IPS-15b (cell line): ENCODE data around the gene KRTAP5-3.

ENCODE experiments used
- H3K27me3 ChIP-seq: one replicate; pipeline ENCODE4 v1.6.1; 2013; ENCODE audit warnings: low read length; ENCODE audit not compliant: control insufficient read depth, insufficient read depth
- H3K36me3 ChIP-seq: one replicate; pipeline ENCODE4 v1.6.1; 2013; ENCODE audit warnings: low read length; ENCODE audit not compliant: control insufficient read depth, insufficient read depth
- H3K4me1 ChIP-seq: one replicate; pipeline ENCODE4 v1.6.1; 2013; ENCODE audit warnings: mild to moderate bottlenecking, low read length; ENCODE audit not compliant: control insufficient read depth, insufficient read depth
- H3K4me3 ChIP-seq: one replicate; pipeline ENCODE4 v1.5.1; 2013; ENCODE audit warnings: low read depth, low read length
- H3K9ac ChIP-seq: one replicate; pipeline ENCODE4 v1.6.1; 2013; ENCODE audit warnings: low read depth, mild to moderate bottlenecking, low read length
- H3K9me3 ChIP-seq: one replicate; pipeline ENCODE4 v1.6.1; 2013; ENCODE audit warnings: mild to moderate bottlenecking, low read length; ENCODE audit not compliant: control insufficient read depth, insufficient read depth

KRTAP5-3 gene

DNA sequence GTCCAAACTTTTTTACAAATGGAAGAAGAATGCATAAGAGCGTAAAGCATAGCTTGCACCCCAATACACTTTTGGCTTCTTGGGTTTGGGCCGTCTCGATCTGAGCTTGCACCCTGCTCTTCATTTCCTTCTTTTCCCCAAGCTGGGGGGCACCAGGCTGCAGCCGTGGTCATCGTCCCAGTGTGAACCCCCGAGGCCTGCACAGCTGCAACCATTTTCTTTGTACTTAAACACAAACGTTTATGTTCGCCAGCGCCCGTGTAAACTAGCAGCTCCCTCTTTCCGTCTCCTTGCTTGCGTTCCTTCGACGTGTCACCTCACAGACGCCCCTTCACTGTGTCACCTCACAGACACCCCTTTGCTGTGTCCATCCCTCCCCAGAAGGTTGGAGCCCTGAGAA lies 31.4 kb upstream of the KRTAP5-3 start:
- Histone ChIP-seq H3K9ac (no peak overlapping the region), H3K9me3 (no peaks in the 10 kb centered on the region), H3K4me3 (no peak overlapping the region), H3K36me3 (no peaks in the 10 kb centered on the region), H3K27me3 (no peaks in the 10 kb centered on the region), H3K4me1 (no peaks in the 10 kb centered on the region)

GRCh38 chr11:1639102-1639620 lies 30.9 kb upstream of the KRTAP5-3 start:
- Histone ChIP-seq H3K27me3 (no peaks in the 10 kb centered on the region), H3K9ac (no peak overlapping the region), H3K36me3 (no peaks in the 10 kb centered on the region), H3K4me1 (no peaks in the 10 kb centered on the region), H3K4me3 (no peak overlapping the region), H3K9me3 (no peaks in the 10 kb centered on the region)

- H3K9ac ChIP-seq, result no peak overlapping the region
- no peaks in the 10 kb centered on the region for H3K36me3 ChIP-seq
- no peaks in the 10 kb centered on the region for H3K9me3 ChIP-seq
- no peaks in the 10 kb centered on the region for H3K4me1 ChIP-seq
- H3K27me3 ChIP-seq, result no peaks in the 10 kb centered on the region
- no peak overlapping the region for H3K4me3 ChIP-seq
Measured at GRCh38 chr11:1638344-1638743, 30.1 kb upstream of the KRTAP5-3 start.

- Histone ChIP-seq H3K4me3 (no peak overlapping the region), H3K36me3 (no peaks in the 10 kb centered on the region), H3K4me1 (no peaks in the 10 kb centered on the region), H3K27me3 (no peaks in the 10 kb centered on the region), H3K9ac (no peak overlapping the region), H3K9me3 (no peaks in the 10 kb centered on the region)
Measured at GRCh38 chr11:1637628-1638027, 29.4 kb upstream of the KRTAP5-3 start.

DNA sequence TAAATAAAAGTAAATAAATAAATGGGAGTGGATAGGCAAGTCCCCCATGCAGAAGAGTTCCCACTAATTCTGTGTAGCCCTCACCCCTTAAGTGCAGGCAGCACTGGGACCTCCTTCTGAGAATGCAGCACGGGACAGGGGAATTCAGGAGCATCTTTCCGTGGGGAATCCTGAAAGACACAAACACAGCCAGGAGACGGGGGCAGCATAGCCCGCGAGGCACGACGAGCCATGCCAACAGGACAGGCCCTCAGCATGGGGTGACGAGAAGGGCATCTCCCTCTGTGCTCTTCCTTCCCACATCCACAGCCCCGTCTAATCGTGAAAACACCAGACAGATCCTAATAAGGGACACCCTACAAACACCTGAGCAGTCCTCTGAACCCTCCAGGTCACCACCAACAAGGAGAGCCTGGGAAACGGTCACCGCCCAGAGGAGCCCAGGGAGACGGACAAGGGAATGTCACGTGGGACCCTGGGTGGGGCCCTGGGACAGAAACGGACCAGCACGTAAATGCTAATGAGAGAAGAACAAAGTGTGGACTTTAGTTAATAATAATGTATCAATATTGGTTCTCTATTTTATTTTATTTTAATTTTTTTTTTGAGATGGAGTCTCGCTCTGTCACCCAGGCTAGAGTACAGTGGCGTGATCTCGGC lies 28.2 kb upstream of the KRTAP5-3 start:
- no peaks in the 10 kb centered on the region for H3K36me3 ChIP-seq
- no peak overlapping the region for H3K4me3 ChIP-seq
- no peak overlapping the region for H3K9ac ChIP-seq
- no peaks in the 10 kb centered on the region for H3K4me1 ChIP-seq
- H3K27me3 ChIP-seq, result no peaks in the 10 kb centered on the region
- no peaks in the 10 kb centered on the region for H3K9me3 ChIP-seq

DNA sequence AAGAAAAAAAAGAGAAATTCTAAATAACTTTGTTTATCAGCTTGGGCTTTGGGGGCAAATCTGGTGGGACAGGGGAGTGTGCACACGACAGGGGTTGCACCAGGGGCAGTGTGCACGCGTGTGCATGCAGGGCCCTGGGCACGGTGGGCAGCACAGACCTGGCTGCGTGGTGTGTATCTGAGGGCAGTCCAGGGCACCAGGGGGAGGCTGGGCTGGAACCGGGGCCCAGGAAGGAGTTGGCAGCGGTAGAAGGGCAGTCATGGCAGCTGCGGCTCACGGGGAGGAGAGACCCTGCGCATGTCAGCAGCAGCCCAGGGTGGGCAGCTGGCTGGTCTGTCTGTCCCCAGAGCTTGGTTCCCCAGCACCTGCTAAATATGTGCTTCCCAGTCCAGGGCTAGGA lies 25.6 kb upstream of the KRTAP5-3 start:
- Histone ChIP-seq H3K27me3 (peaks cover 5% of the 10 kb centered on the region), H3K4me1 (peaks cover 3% of the 10 kb centered on the region), H3K4me3 (no peak overlapping the region), H3K9ac (no peak overlapping the region), H3K36me3 (no peaks in the 10 kb centered on the region), H3K9me3 (no peaks in the 10 kb centered on the region)

GRCh38 chr11:1632053-1632714 lies 23.9 kb upstream of the KRTAP5-3 start:
- peaks cover 3% of the 10 kb centered on the region for H3K4me1 ChIP-seq
- no peaks in the 10 kb centered on the region for H3K36me3 ChIP-seq
- no peak overlapping the region for H3K4me3 ChIP-seq
- H3K9ac ChIP-seq, result no peak overlapping the region
- H3K27me3 ChIP-seq, result peaks cover 5% of the 10 kb centered on the region
- no peaks in the 10 kb centered on the region for H3K9me3 ChIP-seq

DNA sequence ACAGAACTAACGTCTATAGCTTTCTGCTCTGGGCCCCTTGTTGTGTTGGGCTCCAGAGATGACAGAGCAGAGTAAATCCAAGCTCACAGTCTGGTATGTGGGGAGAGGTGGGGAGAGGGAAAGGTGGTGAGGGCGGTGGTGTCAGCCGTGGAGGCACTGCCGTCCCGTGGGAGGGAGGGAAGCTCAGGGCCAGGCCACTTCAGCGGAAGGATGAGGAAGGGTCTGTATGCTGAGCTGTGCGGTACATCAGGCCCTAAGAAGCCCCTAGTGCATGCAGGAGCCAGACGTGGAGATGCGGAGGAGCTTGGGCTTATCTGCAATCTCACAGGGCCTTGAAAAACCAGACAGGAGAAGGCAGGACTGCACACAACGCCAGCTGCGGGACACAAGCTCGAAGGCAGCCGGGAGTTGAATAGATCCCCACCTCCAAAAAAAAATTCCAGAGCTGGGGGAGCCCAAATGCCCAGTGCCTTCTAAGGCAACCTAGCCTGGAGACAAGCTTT lies 22.9 kb upstream of the KRTAP5-3 start:
- Histone ChIP-seq H3K9ac (no peak overlapping the region), H3K36me3 (no peaks in the 10 kb centered on the region), H3K4me3 (no peak overlapping the region), H3K9me3 (no peaks in the 10 kb centered on the region), H3K4me1 (peaks cover 3% of the 10 kb centered on the region), H3K27me3 (peaks cover 5% of the 10 kb centered on the region)

- H3K4me3 ChIP-seq, result no peak overlapping the region
- peaks cover 3% of the 10 kb centered on the region for H3K4me1 ChIP-seq
- H3K36me3 ChIP-seq, result no peaks in the 10 kb centered on the region
- no peaks in the 10 kb centered on the region for H3K9me3 ChIP-seq
- H3K9ac ChIP-seq, result no peak overlapping the region
- peaks cover 5% of the 10 kb centered on the region for H3K27me3 ChIP-seq
Measured at GRCh38 chr11:1630271-1630670, 22.0 kb upstream of the KRTAP5-3 start.

GRCh38 chr11:1629326-1630185 lies 21.3 kb upstream of the KRTAP5-3 start, which contains the start of gene KRTAP5-5:
Gene KRTAP5-5, plus strand, starts transcription at chr11:1629775. Its CDS starts 66 bp downstream, at chr11:1629841.
- Histone ChIP-seq H3K9me3 (no peaks in the 10 kb centered on the region), H3K36me3 (no peaks in the 10 kb centered on the region), H3K9ac (peak within 1 kb of the TSS; percentile 16), H3K4me1 (peaks cover 3% of the 10 kb centered on the region), H3K4me3 (no peak within 1 kb of the TSS), H3K27me3 (peaks cover 5% of the 10 kb centered on the region)

DNA sequence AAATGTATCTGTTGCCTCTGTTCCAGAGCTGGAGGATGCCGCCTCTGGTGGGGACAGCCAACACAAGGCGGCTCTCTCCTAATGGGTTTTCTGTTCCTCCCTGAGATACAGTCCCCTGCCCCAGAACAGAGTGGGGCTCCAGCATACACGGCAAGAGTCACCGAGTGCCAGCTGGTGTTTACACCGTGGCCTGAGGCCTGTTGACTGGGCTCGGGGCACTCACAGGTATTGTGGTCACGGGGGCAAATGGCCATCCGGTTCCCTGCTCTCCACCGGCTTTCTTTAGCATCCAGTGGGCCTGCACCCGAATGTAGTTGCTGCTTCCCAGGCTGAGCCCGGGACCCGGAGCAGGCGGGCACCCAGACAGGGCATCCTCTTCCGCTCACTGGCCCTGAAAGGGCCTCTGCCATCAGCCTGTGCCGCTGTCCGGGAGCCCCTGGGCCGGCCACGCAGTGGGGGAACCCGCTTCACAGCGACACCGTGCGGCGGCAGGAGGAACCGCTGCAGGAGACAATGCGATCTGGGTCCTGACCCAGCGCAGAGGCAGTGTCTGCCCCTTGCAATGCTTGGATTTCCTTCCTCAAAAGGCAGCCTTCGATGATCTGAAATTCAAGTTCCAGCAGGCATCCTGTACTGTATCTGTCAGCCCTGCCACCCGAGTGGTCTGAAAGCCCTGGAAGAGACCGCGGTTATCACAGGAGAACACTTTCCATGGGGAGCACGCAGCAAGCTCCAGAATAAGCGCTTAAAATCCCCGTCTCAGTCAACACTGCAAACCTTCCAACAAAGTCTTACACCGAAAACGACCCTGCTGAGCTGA lies 20.5 kb upstream of the KRTAP5-3 start:
- H3K9ac ChIP-seq, result peak overlapping the region; percentile 16
- no peaks in the 10 kb centered on the region for H3K9me3 ChIP-seq
- H3K36me3 ChIP-seq, result no peaks in the 10 kb centered on the region
- peaks cover 5% of the 10 kb centered on the region for H3K27me3 ChIP-seq
- H3K4me3 ChIP-seq, result no peak overlapping the region
- peaks cover 3% of the 10 kb centered on the region for H3K4me1 ChIP-seq
